NCI-H2227 treated with DMSO at 0.1 percent for 48 hours (cell line): Measurements from ENCODE around the gene C16orf89.
A peak's percentile ranks its signal among the peaks of the same experiment; 100 is the strongest.
"Not testable (repeated sequence)": the region's sequence is repeated elsewhere in the genome, so short reads cannot be mapped to it uniquely, and the experiment has no call there.

Source experiments
- DNase-seq: peaks from one replicate; lab custom pipeline; 2025; lab: John Stamatoyannopoulos, UW

C16orf89 gene

GRCh38 chr16:5060073-5060641 lies 5.6 kb downstream of the C16orf89 start:
- DNase-seq: no peak

GRCh38 chr16:5059386-5060072 lies 6.2 kb downstream of the C16orf89 start:
- no peak for DNase-seq

DNA sequence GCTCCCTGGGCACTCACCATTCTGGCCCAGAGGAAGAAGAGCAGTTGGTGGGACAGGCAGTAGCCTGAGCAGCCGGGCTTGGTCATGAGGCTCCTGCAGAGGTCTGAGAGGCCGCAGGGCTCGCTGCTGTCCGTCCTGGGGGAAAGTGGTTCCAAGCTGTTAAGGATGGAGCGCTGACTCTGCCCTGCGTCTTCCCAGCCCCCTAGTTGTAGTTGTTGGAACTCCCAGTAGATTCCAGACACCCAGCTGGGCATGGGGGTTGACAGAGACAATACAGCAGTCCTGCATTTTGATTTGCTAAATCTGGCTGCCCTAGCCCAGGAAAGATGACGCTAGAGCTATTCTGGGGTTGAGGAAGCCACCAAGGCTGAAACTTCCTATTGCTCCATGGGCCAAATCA lies 7.3 kb downstream of the C16orf89 start:
- no peak for DNase-seq

DNA sequence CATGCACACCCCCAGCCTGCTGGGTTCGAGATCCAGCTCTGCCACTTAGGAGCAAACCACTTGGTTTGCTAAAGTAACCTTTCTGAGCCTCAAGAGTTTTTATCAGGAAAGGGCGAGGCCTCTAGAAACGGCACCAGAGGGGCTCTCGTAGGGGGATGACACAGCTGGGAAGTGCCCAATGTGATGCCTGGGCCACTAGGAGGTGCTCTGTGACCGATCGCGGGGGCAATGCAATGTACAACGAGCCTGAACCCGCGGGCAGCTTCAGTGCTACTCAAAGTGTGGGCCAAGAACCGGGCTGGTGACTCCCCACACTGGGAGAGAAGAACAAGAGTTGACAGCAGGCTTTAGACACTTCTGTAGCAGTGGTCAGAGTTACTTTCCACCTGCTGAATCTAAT lies 9.4 kb downstream of the C16orf89 start:
- DNase-seq: no peak

GRCh38 chr16:5054876-5055865 lies 10.6 kb downstream of the C16orf89 start:
- DNase-seq: no peak

- no peak for DNase-seq
Observed at GRCh38 chr16:5046914-5047313, 18.8 kb downstream of the C16orf89 start.

GRCh38 chr16:5045499-5046115 lies 20.1 kb downstream of the C16orf89 start:
- no peak for DNase-seq

DNA sequence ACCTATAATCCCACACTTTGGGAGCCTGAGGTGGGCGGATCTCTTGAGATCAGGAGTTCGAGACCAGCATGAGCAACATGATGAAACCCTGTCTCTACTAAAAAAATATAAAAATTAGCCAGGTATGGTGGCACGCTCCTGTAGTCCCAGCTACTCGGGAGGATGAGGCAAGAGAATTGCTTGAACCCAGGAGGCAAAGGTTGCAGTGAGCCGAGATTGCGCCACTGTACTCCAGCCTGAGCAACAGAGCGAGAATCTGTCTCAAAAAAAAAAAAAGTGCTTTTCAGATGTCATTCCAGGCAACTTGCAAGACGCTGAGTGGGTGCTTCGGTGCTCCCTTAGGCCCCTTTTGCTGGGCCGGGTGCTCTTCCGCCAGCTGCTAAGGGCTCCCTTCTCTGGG lies 21.2 kb downstream of the C16orf89 start:
- not testable (repeated sequence) for DNase-seq

DNA sequence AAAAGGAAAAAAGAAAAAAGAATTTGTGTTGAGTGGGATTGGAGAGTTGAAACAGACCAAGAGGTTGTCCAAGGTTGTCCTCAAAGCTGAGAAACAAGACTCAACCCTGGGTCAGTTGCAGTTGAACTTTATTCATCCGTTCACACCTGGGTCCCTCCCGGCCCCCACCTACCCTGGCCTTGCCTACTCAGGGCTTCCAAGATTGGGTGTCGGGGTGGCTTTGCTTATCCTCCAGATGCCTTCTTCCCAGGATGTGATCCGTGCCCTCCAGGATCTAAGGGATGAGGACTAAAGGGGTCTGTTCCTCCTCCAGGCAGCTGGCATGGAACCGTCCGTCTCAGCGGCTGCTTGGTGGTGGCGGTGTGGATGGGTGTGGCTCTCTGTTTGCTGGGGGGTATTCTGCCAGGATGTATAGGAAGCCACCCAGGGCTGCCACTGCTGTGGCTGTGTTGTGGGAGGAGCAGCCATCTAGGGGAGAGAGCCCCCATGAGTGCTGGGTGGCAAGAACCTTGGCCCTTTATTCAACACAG lies 21.7 kb downstream of the C16orf89 start:
- DNase-seq: no peak

DNA sequence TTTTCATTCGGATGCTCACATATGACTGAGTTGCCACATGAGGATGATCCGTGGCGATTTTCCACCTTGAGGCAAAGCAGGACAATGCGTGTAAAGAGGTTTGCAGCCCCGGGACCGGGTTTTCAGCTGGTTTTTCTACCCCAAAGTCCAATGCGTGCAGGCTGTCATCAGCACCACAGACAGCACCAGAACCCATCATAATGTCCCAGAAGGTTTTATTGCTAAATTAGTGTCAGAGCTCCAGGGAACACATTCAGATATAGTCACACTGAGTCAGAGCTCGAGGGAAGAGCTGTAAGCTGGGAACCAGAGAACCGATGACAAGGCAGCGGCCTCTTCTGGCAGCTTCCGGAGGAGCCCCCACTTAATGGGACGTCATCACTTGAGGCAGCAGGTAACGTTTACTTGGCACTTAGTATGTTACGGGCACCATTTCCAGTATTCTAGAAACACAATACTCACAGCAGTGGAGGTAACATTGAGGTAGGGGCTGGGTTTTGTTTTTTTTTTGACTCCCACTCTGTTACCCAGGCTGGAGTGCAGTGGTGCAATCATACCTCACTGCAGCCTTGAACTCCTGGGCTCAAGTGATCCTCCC lies 23.1 kb downstream of the C16orf89 start:
- DNase-seq: no peak

DNA sequence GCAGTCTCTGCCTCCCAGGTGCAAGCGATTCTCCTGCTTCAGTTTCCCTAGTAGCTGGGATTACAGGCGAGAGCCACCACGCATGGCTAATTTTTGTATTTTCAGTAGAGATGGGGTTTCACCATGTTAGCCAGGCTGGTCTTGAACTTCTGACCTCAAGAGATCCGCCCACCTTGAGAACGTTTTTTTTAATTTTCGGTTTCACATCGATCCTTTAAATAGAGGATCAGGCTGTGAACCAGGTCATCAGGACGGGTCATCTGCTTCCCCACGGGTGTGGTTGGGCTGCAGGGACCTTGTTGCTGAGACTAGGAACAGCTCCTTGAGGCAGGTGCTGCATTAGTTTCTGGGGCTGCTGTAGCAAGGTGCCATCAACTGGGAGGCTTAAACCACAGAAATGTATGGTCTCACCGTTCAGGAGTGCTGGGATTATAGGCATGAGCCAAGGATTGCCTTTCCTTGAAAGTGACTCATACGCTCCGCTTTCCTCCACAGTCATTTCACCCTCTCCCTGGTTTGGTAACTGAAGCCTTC lies 24.1 kb downstream of the C16orf89 start:
- no peak for DNase-seq

DNA sequence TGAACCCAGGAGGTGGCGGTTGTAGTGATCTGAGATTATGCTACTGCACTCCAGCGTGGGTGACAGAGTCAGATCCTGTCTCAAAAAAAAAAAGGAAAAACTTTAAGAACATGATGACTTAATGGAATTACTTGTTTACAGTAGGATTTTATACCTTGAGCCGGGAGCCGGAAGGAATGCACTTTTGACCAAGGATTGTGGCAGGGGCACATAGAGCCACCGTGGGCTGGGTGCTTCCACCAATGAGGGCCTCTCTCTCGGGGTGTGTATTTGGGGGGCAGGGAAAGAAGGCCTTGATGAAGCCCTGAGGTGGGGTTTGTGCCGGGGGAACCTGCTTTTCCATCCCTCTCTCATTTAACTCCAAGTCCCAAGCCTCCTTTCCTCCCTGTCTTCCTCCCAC lies 25.3 kb downstream of the C16orf89 start:
- no peak for DNase-seq

GRCh38 chr16:5036228-5037156 lies 29.3 kb downstream of the C16orf89 start:
- DNase-seq: no peak

GRCh38 chr16:5035909-5036227 lies 29.9 kb downstream of the C16orf89 start:
- no peak for DNase-seq

DNA sequence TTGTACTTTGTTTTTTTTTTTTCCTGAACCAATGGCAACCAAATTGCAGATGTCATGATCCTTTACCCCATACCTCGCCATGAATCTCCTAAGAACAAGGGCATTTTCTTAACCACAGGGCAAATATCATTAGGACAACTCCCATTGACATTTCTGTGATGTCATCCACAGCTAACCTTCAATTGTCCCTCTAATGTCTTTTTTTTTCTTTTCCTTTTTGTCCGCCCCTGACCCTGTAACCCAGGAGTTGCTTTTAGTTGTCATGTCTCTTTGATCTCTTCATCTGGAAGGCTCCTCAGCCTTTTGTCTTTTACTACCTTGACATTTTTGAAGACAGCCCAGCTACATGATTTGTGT lies 31.6 kb downstream of the C16orf89 start:
- no peak for DNase-seq

- DNase-seq: peak; percentile 57
Observed at GRCh38 chr16:5033256-5034166, 32.2 kb downstream of the C16orf89 start, which contains the start of gene NAGPA. TSS of gene NAGPA (minus strand) at chr16:5033935. CDS start at chr16:5033914, 21 bp downstream.

DNA sequence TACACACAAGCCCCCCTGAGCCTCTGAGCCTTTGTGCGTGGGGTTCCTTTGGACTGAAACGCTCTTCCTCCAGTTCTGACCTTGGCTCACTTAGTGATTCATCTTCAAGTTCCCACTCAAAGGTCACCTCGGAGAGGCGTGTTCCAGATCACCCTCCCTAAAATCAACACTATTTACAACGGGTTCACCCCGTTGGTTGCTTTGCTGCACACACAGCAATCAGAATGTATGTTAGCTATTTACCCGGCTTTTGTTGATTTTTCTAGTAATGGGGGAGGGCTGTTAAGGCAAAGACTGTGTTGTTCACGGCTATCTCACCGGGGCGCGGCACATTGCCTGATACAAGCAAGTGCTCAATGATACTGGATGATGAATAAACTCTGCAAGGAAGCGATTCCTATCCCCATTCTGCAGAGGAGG lies 33.0 kb downstream of the C16orf89 start:
- no peak for DNase-seq

DNA sequence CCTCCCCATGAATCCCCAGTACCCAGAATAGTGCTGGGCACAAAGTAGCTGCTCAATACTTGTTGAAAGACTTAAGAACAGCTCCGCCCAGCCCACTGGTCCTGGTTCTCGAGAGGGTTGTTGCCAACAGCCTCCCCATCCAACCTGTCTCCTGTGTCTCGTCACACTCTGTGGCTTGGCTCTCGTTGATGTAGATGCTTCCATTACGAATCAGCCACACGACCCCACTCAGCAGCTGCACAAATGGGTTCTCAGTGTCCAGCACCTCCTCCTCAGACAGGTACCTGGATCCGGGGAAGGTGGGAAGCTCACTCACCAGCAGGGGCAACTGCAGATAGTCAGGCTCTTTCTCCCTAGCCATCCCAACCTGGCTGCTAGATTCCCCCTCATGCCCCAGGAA lies 34.2 kb downstream of the C16orf89 start:
- no peak for DNase-seq

- DNase-seq: no peak
Observed at GRCh38 chr16:5030251-5030870, 35.4 kb downstream of the C16orf89 start.
